K562 (cell line): Measurements from ENCODE around the gene MGAT4C. TPM values are rescaled to one million over a fixed set of nuclear protein-coding genes. Genes with fewer than 3 reads are reported as not detected.

Experiments used
- ELK3 ChIP-seq: fragments of 450-650 bp; formaldehyde crosslinking; IDR thresholded peaks from 2 replicates; pipeline ENCODE4 v1.4.0; 2020; ENCODE audit warnings: mild to moderate bottlenecking
- GTF2E2 ChIP-seq: fragments of 200-800 bp; sonication (Bioruptor generic); IDR thresholded peaks from 2 replicates; pipeline ENCODE4 v1.6.1; 2016; ENCODE audit warnings: missing genetic modification characterization, missing compliant biosample characterization
- RREB1 ChIP-seq: fragments of 250-450 bp; sonication (Bioruptor Pico); IDR thresholded peaks from 2 replicates; pipeline ENCODE4 v1.4.0; 2020
- TEAD1 ChIP-seq, 2 experiments: fragments of 450-650 bp in 1 of 2; sonication (generic) in 1 of 2; formaldehyde crosslinking; IDR thresholded peaks; 2 replicates each; pipeline versions ENCODE4 v1.4.0 to v1.8.0; 2020 to 2022; ENCODE audit warnings: mild to moderate bottlenecking in 2 of 2, missing genetic modification reagents in 1 of 2
- TFAM ChIP-seq: fragments of 250-450 bp; sonication (Bioruptor Pico); conservative IDR thresholded peaks from 2 replicates; pipeline ENCODE4 v1.5.0; 2021; ENCODE audit warnings: mild to moderate bottlenecking, moderate library complexity
- polyA plus RNA-seq, 8 experiments: library from polyadenylated mRNA; depleted of rRNA in 4 of 8; stranded (reverse) in 5 of 8; unstranded in 3 of 8; fragments of >200 nt; fragmentation: Nextera tagmentation in 2 of 8; fragmentation: Illumina TruSeq in 1 of 8; extraction: Ambion mirVana in 2 of 8; extraction: Trizol in 1 of 8; gene quantifications; 2 replicates each; pipeline versions ENCODE4 v1.2.1 to v1.2.3, GENCODE V29; 2011 to 2014; ENCODE audit warnings: inconsistent platforms in 1 of 8, missing spikeins in 1 of 8
- total RNA-seq, 7 experiments: library from RNA; depleted of rRNA in 6 of 7; stranded (reverse); fragments of >200 nt in 6 of 7; fragmentation: Illumina TruSeq in 2 of 7; extraction: Trizol in 2 of 7; gene quantifications; 2 replicates each; pipeline versions ENCODE4 v1.2.1 to v1.2.3, GENCODE V29; 2011 to 2021; ENCODE audit warnings: low replicate concordance in 1 of 7

The MGAT4C gene
- total and polyA plus RNA-seq, 9 of the 15 experiments (the other 6 are each of a cell fraction or from before 2014, with no cell fraction given) = not detected

DNA sequence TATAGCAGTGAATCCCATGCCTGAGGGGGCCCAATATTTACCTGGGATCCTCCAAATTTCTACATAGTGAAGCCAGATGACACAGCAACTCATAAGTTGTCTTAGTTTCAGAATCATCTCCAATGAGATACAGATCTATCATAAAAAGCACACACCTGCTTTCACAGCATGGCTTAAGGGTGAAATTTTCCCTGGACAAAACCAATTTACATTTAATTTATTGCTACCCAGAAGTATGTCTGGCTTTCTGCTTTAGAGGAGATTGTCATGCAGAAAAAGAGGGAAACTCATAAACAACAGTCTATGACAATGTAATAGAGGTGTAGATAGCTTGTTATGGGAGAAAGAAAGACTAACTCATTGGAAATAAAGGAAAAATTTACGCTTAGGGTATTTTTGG lies 113.0 kb downstream of the MGAT4C start (continued):
- no peak for TF ChIP-seq TEAD1 (CRISPR knock-in tag; IDR thresholded peaks at IDR 0.05)
- TF ChIP-seq GTF2E2 (tag) = no peak
- TF ChIP-seq ELK3 (CRISPR knock-in tag) = no peak
- no peak for TF ChIP-seq RREB1 (CRISPR knock-in tag)
- TF ChIP-seq TFAM = no peak
